Esophagus squamous epithelium (tissue), 5 donors: ENCODE data around the gene A1BG. TPM values are rescaled to one million over a fixed set of nuclear protein-coding genes. Genes with fewer than 3 reads are reported as not detected.
"Not testable (repeated sequence)": the region's sequence is repeated elsewhere in the genome, so short reads cannot be mapped to it uniquely, and the experiment has no call there.

Experiments used
- DNase-seq: peaks from one replicate; lab custom pipeline; 2025; lab: John Stamatoyannopoulos, UW
- H3K27ac ChIP-seq, 4 donors: fragments of 200-600 bp; sonication (generic); one replicate each; pipeline ENCODE4 v1.5.1; 2016 to 2019; ENCODE audit warnings: mild to moderate bottlenecking in 1 of 4
- H3K27me3 ChIP-seq, 4 donors: fragments of 200-600 bp; sonication (generic); 1 replicate in 3 of 4; 2 replicates in 1 of 4; pipeline versions ENCODE4 v1.5.1 to v1.6.0; 2017 to 2021; ENCODE audit warnings: antibody characterized with exemption in 1 of 4
- H3K36me3 ChIP-seq, 3 donors: fragments of 200-600 bp; sonication (generic); one replicate each; pipeline ENCODE4 v1.5.1; 2016 to 2019
- H3K4me1 ChIP-seq, 3 donors: fragments of 200-600 bp; sonication (generic); one replicate each; pipeline ENCODE4 v1.5.1; 2017 to 2019
- H3K4me3 ChIP-seq, 4 donors: fragments of 200-600 bp; sonication (generic); 1 replicate in 3 of 4; 2 replicates in 1 of 4; pipeline ENCODE4 v1.5.1; 2016 to 2019; ENCODE audit warnings: mild to moderate bottlenecking in 2 of 4, moderate library complexity in 1 of 4
- H3K9me3 ChIP-seq, 3 donors: fragments of 200-600 bp; sonication (generic); one replicate each; pipeline ENCODE4 v1.5.1; 2016 to 2019
- POLR2A ChIP-seq, 4 donors: fragments of 450-650 bp; IDR thresholded peaks; one replicate each; pipeline ENCODE4 v1.6.1; 2017; ENCODE audit warnings: antibody characterized with exemption in 4 of 4, mild to moderate bottlenecking in 4 of 4, moderate library complexity in 3 of 4
- WGBS, 2 donors: methylation state at CpG; one replicate each; pipeline ENCODE4 v1.1.5; 2018; 5-methylcytosine and 5-hydroxymethylcytosine counted together
- intact Hi-C: fragments of 100-400 bp; cut with DNase I; formaldehyde crosslinking; loops from one replicate; pipeline ENCODE4 v1.15.0; 2022
- total RNA-seq, 4 donors: library from RNA; depleted of rRNA; stranded (reverse); fragments of >200 nt; gene quantifications; one replicate each; pipeline ENCODE4 v1.1.0, GENCODE V29; 2016
- TF ChIP-seq, protein P1 (sequence below), 6 experiments: fragments of 450-650 bp in 4 of 6; fragments of 200-600 bp in 2 of 6; sonication (generic) in 2 of 6; IDR thresholded peaks; one replicate each; pipeline ENCODE4 v1.5.1; 2016 to 2019; ENCODE audit warnings: antibody characterized with exemption in 6 of 6, mild to moderate bottlenecking in 4 of 6, moderate library complexity in 4 of 6
- donor health status: DM: yes; HTN: yes; CAD: no.

Gene A1BG
- total RNA-seq, 4 donors from 2014 or later: 1.1 to 25.1 (median 13.9) TPM; not detected in 1

DNA sequence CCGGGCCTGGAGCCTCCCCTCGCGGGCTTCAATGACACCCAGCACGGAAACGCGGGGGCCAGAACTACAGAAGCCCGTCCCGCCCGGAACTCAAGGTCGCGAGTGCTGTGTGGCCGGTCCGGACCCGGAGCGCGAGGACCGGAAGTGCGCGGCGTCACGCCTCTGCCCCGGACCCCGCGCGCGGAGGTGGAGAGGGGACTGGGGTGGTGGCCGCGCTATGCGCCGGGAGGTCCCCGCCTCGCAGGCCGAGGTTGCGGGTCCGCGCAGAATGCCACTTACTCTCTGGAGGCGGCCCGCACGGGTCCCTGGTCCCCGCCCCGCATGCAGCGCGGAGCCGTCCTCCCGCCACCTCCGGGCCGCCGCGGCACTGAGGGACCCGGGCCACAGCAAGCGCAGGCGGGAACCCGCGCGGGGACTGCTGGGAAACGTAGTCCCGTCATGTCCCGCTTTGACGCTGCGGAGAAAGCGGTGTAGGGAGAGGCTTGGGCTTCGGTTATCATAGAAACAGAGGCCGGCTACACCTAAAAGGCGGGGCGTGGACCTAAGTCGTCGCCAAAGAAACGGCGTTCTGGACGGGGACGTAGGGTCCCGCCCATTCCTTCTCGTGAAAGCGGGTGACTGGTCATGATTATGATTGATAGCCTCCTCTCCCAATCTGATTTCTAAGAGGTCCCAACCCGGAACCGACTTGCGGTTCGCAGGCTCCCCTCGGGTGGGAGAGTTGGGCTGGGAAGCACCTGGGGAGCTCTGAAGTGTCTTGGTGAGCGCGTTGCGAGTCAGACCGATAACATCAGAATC lies 27.6 kb upstream of the A1BG start, which contains the start of gene ZNF837:
TSS of gene ZNF837 (minus strand) at position 369 of the 798 bp plus-strand sequence. CDS start 11,698 bp downstream, outside the sequence.
- intact Hi-C loops: no loop called here

DNA sequence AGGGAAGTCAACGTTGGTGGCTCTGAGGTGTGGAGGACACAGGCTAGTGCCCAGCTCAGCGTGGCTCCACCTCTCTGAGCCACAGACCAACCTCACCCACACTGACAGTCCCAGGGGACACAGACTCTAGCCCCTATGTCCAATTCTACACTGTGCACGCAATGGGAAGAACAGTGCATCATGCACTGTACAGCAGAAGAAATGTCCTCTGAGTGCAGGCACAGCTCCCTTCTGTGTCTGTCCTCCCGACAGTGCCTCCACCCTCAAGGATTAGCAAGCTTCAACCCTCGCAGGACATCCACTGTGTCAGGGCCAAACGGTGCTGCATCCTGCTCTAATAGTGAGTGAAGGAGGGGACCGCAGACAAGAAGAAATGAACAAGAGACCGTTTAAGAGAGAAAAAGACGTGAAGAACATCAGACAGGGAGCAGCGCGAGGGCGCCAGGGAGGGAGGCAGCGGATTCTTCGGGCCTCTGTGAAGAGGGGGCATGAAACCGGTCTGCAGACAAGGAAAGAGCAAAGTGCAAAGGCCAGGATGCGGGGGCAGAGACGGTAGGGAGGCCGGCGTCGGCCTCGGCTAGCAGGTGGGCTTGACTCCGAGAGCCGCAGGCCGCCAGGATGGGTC lies 26.9 kb upstream of the A1BG start:
- Histone ChIP-seq H3K36me3 (no peaks in the 10 kb centered on the region), H3K4me3 (peak overlapping the region; percentile 62 to 95 (median 65)), H3K4me1 (peaks cover 19 to 36% (median 19%) of the 10 kb centered on the region in 3 donors), H3K27ac (peak overlapping the region; percentile 89 to 96 (median 92)), H3K9me3 (no peaks in the 10 kb centered on the region), H3K27me3 (no peaks in the 10 kb centered on the region)
- intact Hi-C loops: no loop called here
- WGBS, 2 donors: 2 to 5% methylated on average over 22 to 24 of the region's 24 CpGs
- DNase-seq: no peak
- TF ChIP-seq, protein P1, sequence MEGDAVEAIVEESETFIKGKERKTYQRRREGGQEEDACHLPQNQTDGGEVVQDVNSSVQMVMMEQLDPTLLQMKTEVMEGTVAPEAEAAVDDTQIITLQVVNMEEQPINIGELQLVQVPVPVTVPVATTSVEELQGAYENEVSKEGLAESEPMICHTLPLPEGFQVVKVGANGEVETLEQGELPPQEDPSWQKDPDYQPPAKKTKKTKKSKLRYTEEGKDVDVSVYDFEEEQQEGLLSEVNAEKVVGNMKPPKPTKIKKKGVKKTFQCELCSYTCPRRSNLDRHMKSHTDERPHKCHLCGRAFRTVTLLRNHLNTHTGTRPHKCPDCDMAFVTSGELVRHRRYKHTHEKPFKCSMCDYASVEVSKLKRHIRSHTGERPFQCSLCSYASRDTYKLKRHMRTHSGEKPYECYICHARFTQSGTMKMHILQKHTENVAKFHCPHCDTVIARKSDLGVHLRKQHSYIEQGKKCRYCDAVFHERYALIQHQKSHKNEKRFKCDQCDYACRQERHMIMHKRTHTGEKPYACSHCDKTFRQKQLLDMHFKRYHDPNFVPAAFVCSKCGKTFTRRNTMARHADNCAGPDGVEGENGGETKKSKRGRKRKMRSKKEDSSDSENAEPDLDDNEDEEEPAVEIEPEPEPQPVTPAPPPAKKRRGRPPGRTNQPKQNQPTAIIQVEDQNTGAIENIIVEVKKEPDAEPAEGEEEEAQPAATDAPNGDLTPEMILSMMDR (IDR thresholded peaks at IDR 0.05): no peak
- no peak for TF ChIP-seq POLR2A (IDR thresholded peaks at IDR 0.05)

More for the DNA sequence above, 27.6 kb upstream of the A1BG start, which contains the start of gene ZNF837:
- peak within 1 kb of the TSS; percentile 62 to 95 (median 65) for H3K4me3 ChIP-seq
- H3K36me3 ChIP-seq: no peaks in the 10 kb centered on the region
- H3K27me3 ChIP-seq: no peaks in the 10 kb centered on the region
- peak within 1 kb of the TSS; percentile 89 to 96 (median 92) for H3K27ac ChIP-seq
- no peaks in the 10 kb centered on the region for H3K9me3 ChIP-seq
- WGBS, 2 donors: 0% methylated on average over 13 to 17 of the region's 83 CpGs
- peak; percentile 93 for DNase-seq
- peaks cover 26 to 43% (median 26%) of the 10 kb centered on the region in 3 donors for H3K4me1 ChIP-seq
- peak in 3 of 4 donors; percentile 82 to 91 (median 87) for TF ChIP-seq POLR2A (IDR thresholded peaks at IDR 0.05)
- TF ChIP-seq, protein P1 (IDR thresholded peaks at IDR 0.05): peak in 4 of 6 experiments; percentile 4 to 19 (median 14)

DNA sequence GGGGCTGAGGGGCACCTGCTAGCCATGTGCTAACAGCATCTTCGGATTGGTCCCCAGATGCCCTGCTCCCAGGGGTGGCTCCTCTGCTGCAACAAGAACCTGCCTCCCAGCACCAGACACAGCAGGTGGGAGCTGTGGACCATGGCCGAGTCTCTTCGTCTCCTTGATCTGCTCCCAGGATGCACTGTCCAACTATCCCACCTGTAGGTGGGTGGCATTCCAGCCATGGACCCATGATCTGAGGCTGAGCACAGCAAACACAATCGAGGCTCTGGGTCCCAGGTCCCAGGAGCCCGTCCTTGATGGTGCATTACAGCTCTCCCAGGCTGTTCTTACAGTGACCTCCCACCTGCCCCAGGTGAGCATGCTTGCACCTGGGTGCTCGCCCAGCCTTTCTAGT lies 26.0 kb upstream of the A1BG start:
- Histone ChIP-seq H3K9me3 (no peaks in the 10 kb centered on the region), H3K4me3 (peak overlapping the region in 1 of 4 donors; percentile 95), H3K27me3 (no peaks in the 10 kb centered on the region), H3K4me1 (peaks cover 19 to 29% (median 19%) of the 10 kb centered on the region in 3 donors), H3K36me3 (no peaks in the 10 kb centered on the region), H3K27ac (no peak overlapping the region)
- WGBS, 2 donors: 80 to 100% methylated on average over 1 to 2 of the region's 6 CpGs
- intact Hi-C loops: no loop called here
- no peak for DNase-seq
- TF ChIP-seq POLR2A (IDR thresholded peaks at IDR 0.05): no peak
- TF ChIP-seq, protein P1 (IDR thresholded peaks at IDR 0.05): no peak

DNA sequence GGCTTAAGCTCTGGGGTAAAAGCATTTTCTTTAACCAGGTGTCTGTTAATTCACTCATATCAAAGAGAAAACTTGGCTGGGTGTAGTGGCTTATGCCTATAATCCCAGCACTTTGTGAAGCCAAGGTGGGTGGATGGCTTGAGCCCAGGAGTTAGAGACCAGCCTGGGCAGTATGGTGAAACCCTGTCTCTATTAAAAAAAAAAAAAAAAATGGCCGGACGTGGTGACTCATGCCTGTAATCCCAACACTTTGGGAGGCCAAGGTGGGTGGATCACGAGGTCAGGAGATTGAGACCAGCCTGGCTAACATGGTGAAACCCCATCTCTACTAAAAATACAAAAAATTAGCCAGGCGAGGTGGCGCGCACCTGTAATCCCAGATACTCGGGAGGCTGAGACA lies 23.4 kb upstream of the A1BG start:
- H3K36me3 ChIP-seq, DNase-seq, intact Hi-C loops, H3K9me3 ChIP-seq, H3K27ac ChIP-seq, H3K27me3 ChIP-seq, H3K4me3 ChIP-seq: not testable (repeated sequence)
- peaks cover 12 to 20% (median 14%) of the 10 kb centered on the region in 3 donors for H3K4me1 ChIP-seq
- 54 to 60% methylated on average over 4 to 6 of the region's 7 CpGs for WGBS, 2 donors

DNA sequence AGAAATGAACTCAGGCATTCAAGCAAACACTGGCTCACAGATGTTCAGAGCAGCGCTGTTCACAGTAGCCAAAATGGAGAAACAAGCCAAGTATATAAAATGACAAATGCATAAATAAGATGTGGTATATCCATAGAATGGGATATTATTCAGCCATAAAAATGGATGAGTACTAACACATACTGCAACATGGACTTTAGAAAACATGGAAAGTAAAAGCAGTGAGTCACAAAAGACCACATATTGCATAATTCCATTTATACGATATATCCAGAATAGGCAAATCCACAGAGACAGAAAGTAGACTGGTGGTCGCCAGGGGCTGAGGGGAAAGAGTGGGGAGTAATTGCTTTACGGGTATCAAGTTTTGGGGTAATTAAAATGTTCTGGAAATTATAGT lies 20.9 kb upstream of the A1BG start:
- WGBS, 2 donors: 64 to 74% methylated on average over 4 of the region's 4 CpGs
- TF ChIP-seq, protein P1 (IDR thresholded peaks at IDR 0.05): no peak
- TF ChIP-seq POLR2A (IDR thresholded peaks at IDR 0.05): no peak
- H3K27ac ChIP-seq: no peak overlapping the region
- H3K9me3 ChIP-seq: no peaks in the 10 kb centered on the region
- H3K36me3 ChIP-seq: no peaks in the 10 kb centered on the region
- intact Hi-C loops: no loop called here
- H3K4me3 ChIP-seq: no peak overlapping the region
- no peaks in the 10 kb centered on the region for H3K27me3 ChIP-seq
- no peak for DNase-seq
- H3K4me1 ChIP-seq: peaks cover 0 to 3% (median 0%) of the 10 kb centered on the region in 3 donors
